ENCODE measurements around the gene ABHD17C. TPM values are rescaled to one million over a fixed set of nuclear protein-coding genes. Genes with fewer than 3 reads are reported as not detected.

ABHD17C gene
- total and polyA plus RNA-seq, 2 of the 8 experiments (the other 6 are each of a cell fraction or from before 2014, with no cell fraction given), result 20.2 to 29.8 TPM

- TF ChIP-seq RFX5 (IDR thresholded peaks at IDR 0.05; ENCODE audit: borderline replicate concordance, low read depth, low read length), result no peak
- TF ChIP-seq SIRT6 (IDR thresholded peaks at IDR 0.05; ENCODE audit: low read length), result no peak
- no peak for TF ChIP-seq HDAC2 (IDR thresholded peaks at IDR 0.05; ENCODE audit: borderline replicate concordance in 1 of 2, low read depth in 2 of 2, low read length in 2 of 2)
These were observed 40.2 kb downstream of the ABHD17C start (continued) for GRCh38 chr15:80735344-80735743.

Data from H1 (cell line).